Erythroblast (primary cell): Measurements from ENCODE around the gene ATCAY.
"Not testable (repeated sequence)": the region's sequence is repeated elsewhere in the genome, so short reads cannot be mapped to it uniquely, and the experiment has no call there.

Source experiments
- DNase-seq, 2 experiments: peaks; one replicate each; lab custom pipeline; 2025; lab: John Stamatoyannopoulos, UW
- GATA1 ChIP-seq: IDR thresholded peaks from 2 replicates; pipeline ENCODE4 v1.6.1; 2011; ENCODE audit warnings: low read depth, mild to moderate bottlenecking, control low read depth, low read length, moderate library complexity
- POLR2A ChIP-seq: IDR thresholded peaks from 2 replicates; pipeline ENCODE4 v1.6.1; 2011; ENCODE audit warnings: mild to moderate bottlenecking, low read length

The ATCAY gene

DNA sequence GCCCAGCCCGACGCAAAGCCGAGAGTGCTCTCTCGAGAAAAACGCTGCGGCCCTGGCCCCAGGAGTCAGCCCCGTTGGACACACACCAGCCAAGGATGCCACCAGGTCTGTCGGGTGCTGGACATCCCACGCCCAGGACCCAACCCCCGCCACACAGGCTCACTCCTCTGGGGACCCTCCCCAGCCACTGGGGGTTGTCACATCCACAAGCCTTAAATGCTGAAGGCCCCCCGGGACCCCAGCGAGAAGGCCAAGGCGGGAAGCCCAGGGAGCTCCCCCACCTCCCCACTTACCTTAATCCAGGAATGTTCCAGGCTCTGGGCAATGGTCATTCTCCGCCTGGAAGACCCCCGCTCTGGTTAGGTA lies 79.3 kb downstream of the ATCAY start:
- DNase-seq = no peak
- TF ChIP-seq GATA1 (no peak), POLR2A (no peak)

DNA sequence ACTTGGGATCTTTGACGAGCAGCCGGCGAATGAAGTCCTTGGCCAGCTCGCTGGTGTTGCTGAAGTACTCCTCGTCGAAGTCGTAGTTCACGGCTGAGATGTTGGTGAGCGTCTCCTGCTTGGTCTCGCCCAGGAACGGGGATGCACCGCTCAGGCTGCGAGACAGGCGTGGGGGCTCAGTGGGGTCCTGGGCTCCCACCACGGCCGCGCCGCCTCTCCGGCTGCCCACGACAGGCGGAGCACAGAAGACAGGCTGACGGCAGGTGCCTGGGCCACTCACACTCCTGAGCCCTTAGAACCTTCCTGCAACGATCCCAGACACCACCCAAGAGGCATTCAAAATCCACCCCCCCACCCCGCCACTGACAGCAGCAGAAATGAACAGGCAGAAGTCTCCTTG lies 80.5 kb downstream of the ATCAY start:
- no peak for DNase-seq
- no peak for TF ChIP-seq GATA1
- no peak for TF ChIP-seq POLR2A

DNA sequence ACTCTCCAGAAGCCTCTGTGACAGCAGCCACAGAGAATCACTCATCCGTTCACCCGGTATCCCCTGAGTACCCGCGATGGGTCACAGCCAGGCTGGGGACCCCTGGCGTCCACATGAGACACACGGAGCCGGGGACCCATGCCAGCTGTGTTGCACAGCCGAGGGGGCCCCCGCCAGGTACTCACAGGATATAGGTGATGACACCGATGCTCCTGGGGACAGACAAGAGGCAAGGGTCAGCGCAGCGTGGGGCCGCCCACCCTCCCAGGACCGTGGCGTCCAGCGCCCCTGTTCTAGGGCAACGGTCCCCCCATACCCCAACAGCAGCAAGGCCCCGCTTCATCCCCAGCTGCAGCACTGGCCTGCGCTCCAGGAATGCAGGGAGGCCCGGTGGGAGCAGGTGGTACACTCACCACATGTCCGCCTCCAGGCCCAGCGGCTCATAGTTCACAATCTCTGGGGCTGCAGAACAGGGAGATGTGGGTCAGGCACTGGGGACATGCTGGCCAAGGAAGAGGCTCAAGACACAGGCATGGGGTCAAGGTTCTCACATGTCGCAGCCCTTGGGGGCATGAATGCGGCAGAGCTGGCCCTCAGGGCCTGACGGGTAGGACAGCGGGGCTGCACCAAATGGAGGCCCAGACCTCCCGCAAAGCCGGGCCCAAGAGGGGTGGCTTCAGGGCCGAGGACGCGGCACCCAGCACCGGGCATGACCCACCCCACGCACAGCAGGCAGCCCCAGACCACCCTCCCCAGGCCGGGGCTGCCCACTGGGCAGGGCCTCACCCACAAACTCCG lies 83.2 kb downstream of the ATCAY start:
- no peak for DNase-seq

DNA sequence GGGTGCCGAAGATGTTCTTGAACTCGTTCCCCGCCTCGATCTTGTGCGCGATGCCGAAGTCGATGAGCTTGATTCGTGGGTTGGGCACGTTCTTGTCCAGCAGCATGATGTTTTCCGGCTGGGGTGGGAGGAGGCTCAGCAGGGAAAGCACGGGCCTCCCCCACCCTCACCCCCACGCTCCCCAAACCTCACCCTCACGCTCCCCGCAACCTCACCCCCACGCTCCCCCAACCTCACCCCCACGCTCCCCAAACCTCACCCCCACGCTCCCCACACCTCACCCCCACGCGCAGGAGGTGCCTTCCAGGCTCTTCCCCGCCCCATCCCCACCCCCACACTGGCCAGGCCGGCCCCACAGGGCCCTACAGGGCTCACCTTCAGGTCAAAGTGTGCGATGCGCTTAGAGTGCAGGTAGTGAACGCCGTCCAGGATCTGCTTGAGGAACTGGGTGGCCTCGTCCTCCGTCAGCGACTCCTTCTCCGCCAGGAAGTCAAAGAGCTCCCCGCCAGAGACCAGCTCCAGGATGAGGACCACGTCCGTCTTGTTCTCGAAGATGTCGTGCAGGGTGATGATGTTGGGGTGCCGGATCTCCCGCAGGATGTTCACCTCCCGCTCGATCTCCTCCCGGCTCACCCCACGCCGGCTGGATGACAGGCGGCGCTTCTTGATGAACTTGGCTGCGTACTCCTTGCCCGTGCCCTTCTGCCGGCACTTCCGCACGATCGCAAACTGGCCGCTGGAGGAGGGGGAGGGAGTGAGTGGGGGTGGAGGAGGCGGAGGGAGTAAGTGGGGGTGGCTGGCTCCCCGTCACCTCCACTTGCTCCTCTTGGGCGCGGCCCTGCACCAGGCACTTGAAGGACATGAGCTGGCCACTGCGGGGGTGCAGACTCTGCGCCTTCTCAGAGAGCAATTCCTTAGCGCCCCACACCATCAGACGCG lies 84.0 kb downstream of the ATCAY start:
- TF ChIP-seq GATA1 (no peak), POLR2A (no peak)

More for the DNA sequence above, 83.2 kb downstream of the ATCAY start:
- TF ChIP-seq GATA1 = no peak
- TF ChIP-seq POLR2A = no peak

DNA sequence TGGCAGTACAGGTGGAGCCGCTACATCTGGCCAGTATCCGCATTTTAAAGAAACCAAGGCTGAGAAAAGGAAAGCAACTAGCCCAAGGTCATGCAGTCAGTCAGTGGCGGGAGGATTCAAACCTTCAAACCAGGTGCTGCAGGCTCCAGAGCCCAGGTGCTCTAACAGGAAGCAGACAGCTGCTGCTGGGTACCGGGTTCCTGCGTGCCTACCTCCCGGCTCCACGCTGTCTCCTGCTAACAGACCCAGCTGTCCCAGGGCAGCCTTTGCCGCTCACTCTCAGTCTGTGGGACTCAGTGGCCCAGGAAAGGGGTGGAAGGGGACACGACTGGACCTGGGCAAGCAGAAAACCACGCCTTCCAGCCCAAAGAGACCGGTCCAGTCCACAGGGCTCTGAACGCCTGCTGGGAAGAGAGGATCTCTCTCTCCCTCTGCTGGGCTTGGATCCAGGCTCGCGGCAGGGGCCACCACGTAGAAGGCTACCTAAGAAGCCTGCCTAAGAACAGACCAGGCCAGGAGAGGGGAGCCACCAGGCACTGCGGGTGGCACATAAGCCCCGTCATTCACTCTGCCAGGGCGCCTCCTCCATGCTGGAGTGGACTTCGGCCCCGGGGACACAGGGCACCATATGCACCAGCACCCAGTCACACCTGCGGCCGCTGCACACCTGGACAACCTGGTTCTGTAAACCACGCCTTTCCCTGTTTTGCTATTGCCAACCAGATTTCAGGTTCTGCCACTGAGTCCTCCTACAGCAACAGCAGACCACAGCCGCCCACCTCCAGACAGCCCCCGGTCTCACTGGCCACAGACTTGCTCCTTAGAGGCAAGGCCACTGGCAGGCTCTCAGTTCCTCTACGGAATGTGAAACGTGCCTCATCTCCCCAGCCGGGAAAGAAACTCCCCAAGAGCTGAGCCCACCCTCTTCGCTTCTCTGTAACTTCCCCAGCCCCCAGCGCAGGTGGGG lies 85.8 kb downstream of the ATCAY start:
- no peak for DNase-seq
- TF ChIP-seq POLR2A (no peak), GATA1 (no peak)

More for the DNA sequence above, 84.0 kb downstream of the ATCAY start:
- DNase-seq = no peak

DNA sequence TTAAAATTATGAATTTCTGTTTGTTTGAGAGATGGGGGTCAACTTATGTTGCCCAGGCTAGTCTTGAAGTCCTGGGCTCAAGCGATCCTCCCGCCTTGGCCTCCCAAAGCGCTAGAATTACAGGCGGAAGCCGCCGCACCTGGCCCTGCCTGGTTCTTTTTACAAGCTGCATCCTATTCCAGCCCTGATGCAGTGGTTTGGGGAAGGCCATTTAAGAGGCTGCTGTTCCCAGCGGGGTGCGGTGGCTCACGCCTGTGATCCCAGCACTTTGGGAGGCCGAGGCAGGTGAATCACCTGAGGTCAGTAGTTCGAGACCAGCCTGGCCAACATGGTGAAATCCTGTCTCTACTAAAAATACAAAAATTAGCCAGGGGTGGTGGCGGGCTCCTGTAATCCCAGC lies 87.5 kb downstream of the ATCAY start:
- DNase-seq = not testable (repeated sequence)

DNA sequence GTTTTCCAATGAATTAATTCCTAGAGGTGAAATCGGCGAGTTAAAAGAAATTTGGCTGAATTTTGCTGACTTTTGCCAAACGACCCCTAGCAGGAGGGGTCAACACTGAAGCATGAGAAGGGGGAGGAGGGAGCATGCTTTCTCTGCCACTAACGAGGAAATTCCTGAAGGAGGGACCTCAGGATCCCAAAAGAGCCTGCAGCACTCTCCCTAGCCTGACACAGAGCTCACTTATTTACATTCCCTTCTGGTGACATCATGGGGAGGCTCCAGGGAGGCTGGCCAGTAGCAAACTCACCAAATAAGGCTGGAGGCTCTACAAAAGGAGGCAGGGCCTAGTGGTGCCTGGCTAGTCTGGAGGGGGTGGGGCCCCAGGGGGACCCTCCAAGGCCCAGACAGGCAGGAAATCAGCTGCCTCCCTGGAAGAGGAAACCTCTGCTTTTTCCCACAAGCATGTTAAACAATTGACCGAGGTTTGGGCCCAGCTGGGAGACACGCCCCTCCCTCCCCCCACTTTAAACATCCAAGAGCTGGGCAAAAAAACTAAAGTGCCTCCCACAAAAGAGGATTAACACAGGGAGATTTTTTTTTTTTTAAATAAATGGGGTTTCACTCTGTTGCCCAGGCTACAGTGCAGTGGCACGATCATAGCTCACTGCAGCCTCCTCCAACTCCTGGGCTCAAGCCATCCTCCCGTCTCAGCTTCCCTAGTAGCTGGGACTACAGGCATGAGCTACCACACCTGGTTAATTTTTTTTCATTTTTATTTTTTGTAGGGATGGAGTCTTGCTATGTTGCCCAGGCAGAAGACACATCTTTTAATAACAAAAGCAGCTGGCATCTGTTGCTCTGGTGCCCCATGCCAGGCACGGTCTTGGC lies 88.3 kb downstream of the ATCAY start:
- DNase-seq = peak in 1 of 2 experiments; percentile 69
- TF ChIP-seq GATA1 (no peak), POLR2A (no peak)

DNA sequence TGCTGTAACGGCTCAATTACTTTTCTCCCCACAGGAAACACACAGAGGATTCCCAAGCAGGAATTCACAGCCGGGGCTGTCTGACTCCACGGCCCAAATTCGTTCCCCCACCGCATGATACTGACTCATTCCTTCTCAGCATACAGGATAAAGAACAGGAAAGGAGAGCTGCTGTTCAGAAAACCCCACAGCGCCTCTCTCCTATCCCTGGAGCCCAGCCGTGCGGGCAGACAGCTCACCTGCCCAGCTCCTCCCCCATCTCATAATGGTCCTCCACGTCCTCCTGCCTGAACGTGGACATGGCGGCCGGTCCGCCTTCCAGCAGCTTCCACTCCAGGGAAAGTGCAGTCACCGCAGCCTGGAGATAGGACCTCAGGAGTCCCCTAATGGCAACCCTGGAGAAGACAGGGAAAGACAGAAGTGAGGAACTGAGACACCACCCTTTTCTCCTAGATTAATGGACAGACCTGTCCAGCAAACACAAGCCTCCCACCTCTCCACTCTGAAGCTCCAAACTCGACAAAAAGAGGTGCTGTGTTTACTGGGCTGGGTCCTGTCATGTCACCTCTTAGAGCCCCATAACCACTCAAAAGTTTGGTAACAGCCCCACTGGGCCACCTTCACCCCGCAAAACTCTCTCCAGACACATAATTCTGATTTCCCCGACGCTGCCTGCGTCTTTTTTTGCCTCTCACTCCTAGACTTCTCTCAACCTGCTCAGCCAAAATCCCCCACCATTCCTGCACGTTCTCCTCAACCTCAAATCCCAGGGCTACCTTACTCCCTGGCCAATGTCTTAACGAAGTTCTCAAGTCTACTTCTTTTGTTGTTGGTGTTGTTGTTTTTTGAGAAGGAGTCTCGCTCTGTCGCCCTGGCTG lies 89.2 kb downstream of the ATCAY start:
- no peak for DNase-seq
- no peak for TF ChIP-seq GATA1
- TF ChIP-seq POLR2A = no peak

DNA sequence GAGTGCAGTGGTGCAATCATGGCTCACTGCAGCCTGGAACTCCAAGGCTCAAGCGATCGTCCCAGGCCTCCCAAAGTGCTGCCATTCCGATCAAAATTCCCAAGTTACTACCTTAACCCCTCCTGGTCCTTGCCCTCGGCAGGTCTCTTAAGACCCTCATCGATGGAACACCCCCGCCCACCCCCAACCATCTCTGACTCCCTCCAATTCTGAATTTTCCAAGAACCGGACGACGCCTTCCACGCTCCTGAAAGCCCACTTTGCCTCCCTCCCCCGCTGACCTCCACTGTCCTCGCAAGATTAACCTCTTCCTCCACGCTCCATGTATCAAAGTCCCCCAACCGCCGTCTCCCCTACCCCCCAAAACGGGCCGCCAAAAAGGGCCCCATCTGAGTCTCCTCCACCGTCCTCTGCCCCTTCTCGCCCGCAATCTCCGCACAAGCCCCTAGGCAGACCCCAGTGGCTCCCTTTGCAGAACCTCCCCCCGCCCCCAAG lies 89.9 kb downstream of the ATCAY start:
- no peak for DNase-seq
- no peak for TF ChIP-seq POLR2A
- TF ChIP-seq GATA1 = no peak

DNA sequence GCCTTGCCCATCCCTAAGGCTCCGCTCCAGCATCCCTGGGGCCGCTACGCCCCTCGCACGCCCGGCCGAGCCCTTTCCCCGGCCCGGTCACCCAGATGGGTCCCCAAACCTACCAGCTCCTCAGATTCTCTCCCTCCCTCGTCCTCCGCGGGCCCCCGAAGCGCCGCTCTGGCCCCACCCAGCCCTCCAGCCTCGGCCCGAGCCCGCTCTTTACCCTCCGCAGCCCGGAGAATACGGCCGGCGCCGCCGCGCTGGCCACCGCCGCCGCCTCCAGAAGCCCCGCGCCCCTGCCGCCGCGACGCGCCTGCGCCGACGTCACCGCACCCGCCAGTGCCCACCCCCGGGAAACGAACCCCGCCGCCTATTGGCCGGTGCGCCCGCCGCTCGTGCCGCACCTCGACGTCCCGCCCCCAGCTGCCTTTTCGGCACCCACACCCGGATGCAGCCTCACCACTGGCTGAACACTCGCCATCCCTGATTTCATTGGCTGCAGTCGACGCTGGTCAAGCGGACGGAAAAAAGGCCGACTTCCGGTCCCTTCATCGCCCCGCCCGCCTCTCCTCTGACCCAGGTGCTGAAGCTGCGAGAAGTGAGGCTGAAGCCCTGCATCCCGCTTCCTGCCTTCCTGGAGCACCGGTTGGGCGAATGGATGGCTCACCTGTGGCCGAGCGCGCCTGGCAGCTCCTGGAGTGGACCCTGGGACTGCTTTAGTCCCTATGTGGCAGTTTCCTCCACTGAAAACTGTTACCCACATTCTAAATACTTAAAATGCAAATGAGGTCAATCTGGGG lies 90.5 kb downstream of the ATCAY start, which contains the start of gene DAPK3:
Gene DAPK3 (minus strand): TSS at position 292 of the 791 bp plus-strand sequence. CDS start 1,364 bp downstream, outside the sequence.
- peak; percentile 97 to 98 for DNase-seq
- peak; percentile 64 for TF ChIP-seq POLR2A
- no peak for TF ChIP-seq GATA1
